Measurements from ENCODE around the gene ZBP1.

ZBP1 gene

GRCh38 chr20:57558614-57559288, 61.5 kb downstream of the ZBP1 start:
- DNase-seq (ENCODE audit: low read depth): no peak

GRCh38 chr20:57557926-57558613, 62.2 kb downstream of the ZBP1 start:
- DNase-seq (ENCODE audit: low read depth): no peak

- DNase-seq (ENCODE audit: low read depth): no peak
Measured at GRCh38 chr20:57556980-57557274, 63.3 kb downstream of the ZBP1 start.

- no peak for DNase-seq (ENCODE audit: low read depth)
Measured at GRCh38 chr20:57555457-57556184, 64.6 kb downstream of the ZBP1 start.

All from HS-27A (cell line).